GM12873 (cell line): ENCODE measurements around the gene DNAH2.

Experiments
- CTCF ChIP-seq: IDR thresholded peaks from 2 replicates; pipeline ENCODE4 v1.5.1; 2012; ENCODE audit warnings: low read depth, mild to moderate bottlenecking, moderate library complexity, low read length, control low read depth; ENCODE audit not compliant: insufficient read depth; ENCODE audit errors: missing control alignments

Gene DNAH2

GRCh38 chr17:7807206-7807605 is 89.7 kb downstream of the DNAH2 start:
- TF ChIP-seq CTCF = no peak

GRCh38 chr17:7809086-7809790 is 91.7 kb downstream of the DNAH2 start:
- TF ChIP-seq CTCF = no peak

- TF ChIP-seq CTCF = no peak
Measured at GRCh38 chr17:7811251-7811650, 93.7 kb downstream of the DNAH2 start.

- no peak for TF ChIP-seq CTCF
Measured at GRCh38 chr17:7814969-7815368, 97.4 kb downstream of the DNAH2 start.

- TF ChIP-seq CTCF = no peak
Measured at GRCh38 chr17:7816926-7817642, 99.5 kb downstream of the DNAH2 start.

GRCh38 chr17:7817643-7817964 is 100.1 kb downstream of the DNAH2 start:
- no peak for TF ChIP-seq CTCF

- TF ChIP-seq CTCF = no peak
Measured at GRCh38 chr17:7818026-7818425, 100.5 kb downstream of the DNAH2 start.
